A549 (cell line): ENCODE measurements around the gene MIPOL1. TPM values are rescaled to one million over a fixed set of nuclear protein-coding genes. Genes with fewer than 3 reads are reported as not detected.

Experiments
- ATAC-seq, 2 experiments: fragments of 200-7000 bp in 1 of 2; fragments of >200 bp in 1 of 2; cut with Nextera tagmentation in 1 of 2; cut with Tn5 transposase in 1 of 2; 3 replicates each; pipeline versions ENCODE4 v1.8.0 to v1.9.1; 2018 to 2020; ENCODE audit warnings: mild to moderate bottlenecking in 1 of 2, moderate library complexity in 1 of 2
- CTCF ChIA-PET: fragments of 300-600 bp; sonication (Branson Sonifier 250); formaldehyde crosslinking; extraction: SDS; loops from one replicate; lab custom pipeline; 2021; ENCODE audit warnings: antibody characterized with exemption, inconsistent platforms; lab: Yijun Ruan, JAX
- POLR2A ChIA-PET: fragments of 350-600 bp; formaldehyde crosslinking; extraction: SDS; loops from one replicate; lab custom pipeline; 2021; ENCODE audit warnings: antibody characterized with exemption, inconsistent platforms; lab: Yijun Ruan, JAX
- DNase-seq, 2 experiments: peaks; one replicate each; pipeline versions ENCODE4 v3.0.0 to v3.0.0-alpha.2; 2011 to 2016; ENCODE audit warnings: low read depth in 1 of 2, low spot score in 1 of 2
- FAIRE-seq: peaks from 2 replicates; lab custom pipeline; 2011; peaks lifted over from hg19 to GRCh38; lab: Jason Lieb, UNC
- H3K27ac ChIP-seq, 2 experiments: fragments of >200 bp; sonication (Bioruptor Twin); formaldehyde crosslinking; 3 replicates each; pipeline ENCODE4 v1.5.1; 2016 to 2017
- H3K4me1 ChIP-seq: fragments of >200 bp; sonication (Bioruptor Twin); formaldehyde crosslinking; 3 replicates; pipeline ENCODE4 v1.6.1; 2016
- H3K4me2 ChIP-seq: fragments of >200 bp; sonication (Bioruptor Twin); formaldehyde crosslinking; 3 replicates; pipeline ENCODE4 v1.6.1; 2016
- H3K4me3 ChIP-seq: fragments of >200 bp; sonication (Bioruptor Twin); formaldehyde crosslinking; 3 replicates; pipeline ENCODE4 v1.5.1; 2016
- H3K9me3 ChIP-seq: fragments of >200 bp; sonication (Bioruptor Twin); formaldehyde crosslinking; 3 replicates; pipeline ENCODE4 v1.6.1; 2016
- BHLHE40 ChIP-seq: IDR thresholded peaks from 2 replicates; pipeline ENCODE4 v1.6.1; 2012; ENCODE audit warnings: low read depth, low read length, inconsistent platforms
- CBX8 ChIP-seq: fragments of 200-600 bp; sonication (generic); IDR thresholded peaks from 2 replicates; pipeline ENCODE4 v1.6.1; 2016
- CHD2 ChIP-seq: fragments of 150-350 bp; IDR thresholded peaks from 2 replicates; pipeline ENCODE4 v1.6.1; 2014; ENCODE audit warnings: low read length; ENCODE audit not compliant: partially characterized antibody
- CHD4 ChIP-seq: fragments of 200-600 bp; sonication (generic); IDR thresholded peaks from 2 replicates; pipeline ENCODE4 v1.6.1; 2016; ENCODE audit warnings: antibody characterized with exemption, mild to moderate bottlenecking, borderline replicate concordance
- EHMT2 ChIP-seq: fragments of 200-600 bp; sonication (generic); IDR thresholded peaks from 2 replicates; pipeline ENCODE4 v1.6.1; 2016; ENCODE audit warnings: antibody characterized with exemption, low read depth, mild to moderate bottlenecking, moderate library complexity
- EP300 ChIP-seq, 2 experiments: fragments of >200 bp; sonication (Bioruptor Twin); formaldehyde crosslinking; IDR thresholded peaks; 2 replicates in 1 of 2; 3 replicates in 1 of 2; pipeline ENCODE4 v1.6.1; 2016 to 2017
- FOXS1 ChIP-seq: fragments of 250-450 bp; sonication (Bioruptor Pico); IDR thresholded peaks from 2 replicates; pipeline ENCODE4 v1.5.0; 2020; ENCODE audit warnings: mild to moderate bottlenecking, moderate library complexity
- HDAC2 ChIP-seq: fragments of 200-600 bp; sonication (generic); IDR thresholded peaks from 2 replicates; pipeline ENCODE4 v1.6.1; 2016
- HEYL ChIP-seq: fragments of 250-450 bp; sonication (Bioruptor Pico); IDR thresholded peaks from 2 replicates; pipeline ENCODE4 v1.8.0; 2021; ENCODE audit warnings: mild to moderate bottlenecking, moderate library complexity
- HOXA7 ChIP-seq: fragments of 250-450 bp; sonication (Bioruptor Pico); IDR thresholded peaks from 2 replicates; pipeline ENCODE4 v1.5.0; 2020; ENCODE audit warnings: mild to moderate bottlenecking, moderate library complexity
- JUNB ChIP-seq: fragments of >200 bp; sonication (Bioruptor Twin); formaldehyde crosslinking; IDR thresholded peaks from 2 replicates; pipeline ENCODE4 v1.6.1; 2016
- MAFK ChIP-seq: fragments of 450-650 bp; IDR thresholded peaks from 2 replicates; pipeline ENCODE4 v1.6.1; 2014; ENCODE audit not compliant: partially characterized antibody
- MYC ChIP-seq: IDR thresholded peaks from 2 replicates; pipeline ENCODE4 v1.6.1; 2012; ENCODE audit warnings: mild to moderate bottlenecking, inconsistent platforms, low read length, improper control_type of control experiment, borderline replicate concordance
- NFE2L2 ChIP-seq: fragments of 150-350 bp; conservative IDR thresholded peaks from 2 replicates; pipeline ENCODE4 v1.6.1; 2014; ENCODE audit warnings: low read length
- NR3C1 ChIP-seq: fragments of >200 bp; sonication (Bioruptor Twin); formaldehyde crosslinking; IDR thresholded peaks from 3 replicates; pipeline ENCODE4 v1.6.1; 2017
- PHF8 ChIP-seq: fragments of 200-600 bp; sonication (generic); IDR thresholded peaks from 2 replicates; pipeline ENCODE4 v1.6.1; 2016; ENCODE audit warnings: low read depth, mild to moderate bottlenecking, antibody characterized with exemption, moderate library complexity, borderline replicate concordance
- POLR2AphosphoS2 ChIP-seq: conservative IDR thresholded peaks from 2 replicates; pipeline ENCODE4 v1.6.1; 2012; ENCODE audit warnings: low read length, improper control_type of control experiment, inconsistent platforms
- RCOR1 ChIP-seq: fragments of 150-350 bp; IDR thresholded peaks from 2 replicates; pipeline ENCODE4 v1.6.1; 2014; ENCODE audit warnings: antibody characterized with exemption, low read length, low read depth
- RFX5 ChIP-seq: fragments of 450-650 bp; IDR thresholded peaks from 2 replicates; pipeline ENCODE4 v1.7.1; 2014; ENCODE audit warnings: antibody characterized with exemption, mild to moderate bottlenecking, moderate library complexity
- RNF2 ChIP-seq: fragments of 200-600 bp; sonication (generic); IDR thresholded peaks from 2 replicates; pipeline ENCODE4 v1.6.1; 2016; ENCODE audit warnings: low read depth, mild to moderate bottlenecking, antibody characterized with exemption, moderate library complexity, borderline replicate concordance
- SREBF2 ChIP-seq: fragments of 450-650 bp; IDR thresholded peaks from 2 replicates; pipeline ENCODE4 v1.6.1; 2014; ENCODE audit warnings: mild to moderate bottlenecking, moderate library complexity
- ZFP36 ChIP-seq: fragments of 450-650 bp; IDR thresholded peaks from 2 replicates; pipeline ENCODE4 v1.6.1; 2014; ENCODE audit warnings: borderline replicate concordance; ENCODE audit not compliant: partially characterized antibody
- ZNF302 ChIP-seq: fragments of 250-450 bp; sonication (Bioruptor Pico); IDR thresholded peaks from 2 replicates; pipeline ENCODE4 v1.9.0; 2021; ENCODE audit warnings: inconsistent platforms, mild to moderate bottlenecking, moderate library complexity
- WGBS: methylation state at CpG from one replicate; pipeline ENCODE4 v1.1.6; 2017; ENCODE audit errors: missing lambda C conversion rate; 5-methylcytosine and 5-hydroxymethylcytosine counted together
- polyA plus RNA-seq, 4 experiments: library from polyadenylated mRNA; depleted of rRNA in 3 of 4; stranded (reverse); fragments of >200 nt; fragmentation: RNase III in 1 of 4; extraction: RNeasy Plus Mini Kit Qiagen cat#74134 plus additional on column Dnase treatment in 1 of 4; gene quantifications; 2 replicates in 3 of 4; 3 replicates in 1 of 4; pipeline ENCODE4 v1.2.3, GENCODE V29; 2011 to 2017
- TF ChIP-seq, protein P1 (sequence below): fragments of >200 bp; sonication (Bioruptor Twin); formaldehyde crosslinking; IDR thresholded peaks from 2 replicates; pipeline ENCODE4 v1.6.1; 2016
- TF ChIP-seq, protein P2 (sequence below): fragments of 250-450 bp; sonication (Bioruptor Pico); IDR thresholded peaks from 2 replicates; pipeline ENCODE4 v1.5.0; 2021; ENCODE audit warnings: mild to moderate bottlenecking, moderate library complexity, borderline replicate concordance
- TF ChIP-seq, protein P3 (sequence below): fragments of >200 bp; sonication (Bioruptor Twin); formaldehyde crosslinking; IDR thresholded peaks from 3 replicates; pipeline ENCODE4 v1.5.1; 2016
- TF ChIP-seq, protein P4 (sequence below): fragments of 150-350 bp; IDR thresholded peaks from 2 replicates; pipeline ENCODE4 v1.6.1; 2014; ENCODE audit warnings: low read depth, mild to moderate bottlenecking, low read length
- TF ChIP-seq, protein P5 (sequence below): IDR thresholded peaks from 2 replicates; pipeline ENCODE4 v1.6.1; 2012

MIPOL1 gene
- polyA plus RNA-seq, 2 of the 4 experiments (the other 2 are of a cell fraction): 5.2 to 13.4 TPM

DNA sequence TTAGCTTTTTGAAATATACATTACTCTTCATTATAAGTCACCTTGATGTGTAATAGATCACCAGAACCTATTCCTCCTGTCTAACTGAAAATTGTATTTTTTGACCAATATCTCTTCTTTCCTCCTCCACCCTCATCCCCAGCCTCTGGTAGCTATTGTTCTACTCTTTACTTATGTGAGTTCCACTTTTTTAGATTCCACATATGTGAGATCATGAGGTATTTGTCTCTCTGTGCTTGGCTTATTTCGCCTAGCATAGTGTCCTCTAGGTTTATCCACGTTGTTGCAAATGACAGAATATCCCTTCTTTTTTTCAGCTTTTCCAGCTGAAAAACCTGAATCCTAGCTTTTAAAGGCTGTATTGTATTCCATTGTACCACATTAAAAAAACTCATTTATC, 82.1 kb downstream of the MIPOL1 start:
- H3K4me3 ChIP-seq: no peak overlapping the region
- TF ChIP-seq EP300 (IDR thresholded peaks at IDR 0.05): no peak
- no peak for TF ChIP-seq RCOR1
- TF ChIP-seq SREBF2: no peak
- no peak for TF ChIP-seq PHF8
- TF ChIP-seq HEYL (CRISPR knock-in tag): no peak
- TF ChIP-seq, protein P1, sequence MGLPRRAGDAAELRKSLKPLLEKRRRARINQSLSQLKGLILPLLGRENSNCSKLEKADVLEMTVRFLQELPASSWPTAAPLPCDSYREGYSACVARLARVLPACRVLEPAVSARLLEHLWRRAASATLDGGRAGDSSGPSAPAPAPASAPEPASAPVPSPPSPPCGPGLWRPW: no peak
- TF ChIP-seq ZNF302 (CRISPR knock-in tag): no peak
- TF ChIP-seq CHD4: no peak
- TF ChIP-seq MAFK: no peak
- TF ChIP-seq RNF2: no peak
- no peak for TF ChIP-seq FOXS1 (CRISPR knock-in tag)
- TF ChIP-seq HDAC2: no peak
- TF ChIP-seq NR3C1: no peak
- no peak for TF ChIP-seq RFX5
- no peak for TF ChIP-seq CHD2
- TF ChIP-seq, protein P2, sequence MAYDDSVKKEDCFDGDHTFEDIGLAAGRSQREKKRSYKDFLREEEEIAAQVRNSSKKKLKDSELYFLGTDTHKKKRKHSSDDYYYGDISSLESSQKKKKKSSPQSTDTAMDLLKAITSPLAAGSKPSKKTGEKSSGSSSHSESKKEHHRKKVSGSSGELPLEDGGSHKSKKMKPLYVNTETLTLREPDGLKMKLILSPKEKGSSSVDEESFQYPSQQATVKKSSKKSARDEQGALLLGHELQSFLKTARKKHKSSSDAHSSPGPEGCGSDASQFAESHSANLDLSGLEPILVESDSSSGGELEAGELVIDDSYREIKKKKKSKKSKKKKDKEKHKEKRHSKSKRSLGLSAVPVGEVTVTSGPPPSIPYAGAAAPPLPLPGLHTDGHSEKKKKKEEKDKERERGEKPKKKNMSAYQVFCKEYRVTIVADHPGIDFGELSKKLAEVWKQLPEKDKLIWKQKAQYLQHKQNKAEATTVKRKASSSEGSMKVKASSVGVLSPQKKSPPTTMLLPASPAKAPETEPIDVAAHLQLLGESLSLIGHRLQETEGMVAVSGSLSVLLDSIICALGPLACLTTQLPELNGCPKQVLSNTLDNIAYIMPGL (CRISPR knock-in tag): no peak
- TF ChIP-seq, all 56 proteins: peak for 0
- POLR2A ChIA-PET: no interaction called here
- 89% methylated on average over 2 of the region's 2 CpGs for WGBS
- FAIRE-seq (no peak), DNase-seq (no peak), ATAC-seq (no peak)
- CTCF ChIA-PET: interaction anchor here (0.6 kb wide), 1 partner anchor 101 kb away, joined by 3 read pairs; no protein-coding TSS in a partner anchor
- no peak overlapping the region for H3K4me2 ChIP-seq
- no peak overlapping the region for H3K27ac ChIP-seq
- H3K9me3 ChIP-seq: no peaks in the 10 kb centered on the region
- no peaks in the 10 kb centered on the region for H3K4me1 ChIP-seq

DNA sequence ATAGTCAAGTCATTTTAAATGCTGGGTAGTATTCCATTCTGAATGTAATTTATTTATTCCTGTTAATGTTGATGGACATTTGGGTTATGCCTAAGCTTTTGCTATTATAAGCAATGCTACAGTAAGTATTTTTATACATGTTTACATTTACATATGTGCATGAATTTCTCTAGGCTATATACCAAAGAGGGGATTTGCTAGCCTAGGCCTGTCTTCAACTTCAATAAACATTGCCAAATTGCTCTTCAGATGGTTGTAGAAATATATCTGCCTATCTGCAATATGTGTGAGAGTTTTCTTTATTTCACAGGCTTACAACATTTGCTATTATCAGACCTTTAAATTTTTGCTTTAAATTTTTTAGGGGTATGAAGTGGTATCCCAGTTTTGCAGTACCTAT, 87.0 kb downstream of the MIPOL1 start:
- ChIA-PET POLR2A (no interaction called here), CTCF (no interaction called here)
- FAIRE-seq: no peak
- TF ChIP-seq, protein P3, sequence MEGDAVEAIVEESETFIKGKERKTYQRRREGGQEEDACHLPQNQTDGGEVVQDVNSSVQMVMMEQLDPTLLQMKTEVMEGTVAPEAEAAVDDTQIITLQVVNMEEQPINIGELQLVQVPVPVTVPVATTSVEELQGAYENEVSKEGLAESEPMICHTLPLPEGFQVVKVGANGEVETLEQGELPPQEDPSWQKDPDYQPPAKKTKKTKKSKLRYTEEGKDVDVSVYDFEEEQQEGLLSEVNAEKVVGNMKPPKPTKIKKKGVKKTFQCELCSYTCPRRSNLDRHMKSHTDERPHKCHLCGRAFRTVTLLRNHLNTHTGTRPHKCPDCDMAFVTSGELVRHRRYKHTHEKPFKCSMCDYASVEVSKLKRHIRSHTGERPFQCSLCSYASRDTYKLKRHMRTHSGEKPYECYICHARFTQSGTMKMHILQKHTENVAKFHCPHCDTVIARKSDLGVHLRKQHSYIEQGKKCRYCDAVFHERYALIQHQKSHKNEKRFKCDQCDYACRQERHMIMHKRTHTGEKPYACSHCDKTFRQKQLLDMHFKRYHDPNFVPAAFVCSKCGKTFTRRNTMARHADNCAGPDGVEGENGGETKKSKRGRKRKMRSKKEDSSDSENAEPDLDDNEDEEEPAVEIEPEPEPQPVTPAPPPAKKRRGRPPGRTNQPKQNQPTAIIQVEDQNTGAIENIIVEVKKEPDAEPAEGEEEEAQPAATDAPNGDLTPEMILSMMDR: no peak
- no peak for TF ChIP-seq NR3C1
- no peak for TF ChIP-seq RCOR1
- no peak for TF ChIP-seq HOXA7
- no peak for TF ChIP-seq POLR2AphosphoS2
- TF ChIP-seq MAFK: no peak
- no peak for TF ChIP-seq EHMT2
- TF ChIP-seq, protein P4, sequence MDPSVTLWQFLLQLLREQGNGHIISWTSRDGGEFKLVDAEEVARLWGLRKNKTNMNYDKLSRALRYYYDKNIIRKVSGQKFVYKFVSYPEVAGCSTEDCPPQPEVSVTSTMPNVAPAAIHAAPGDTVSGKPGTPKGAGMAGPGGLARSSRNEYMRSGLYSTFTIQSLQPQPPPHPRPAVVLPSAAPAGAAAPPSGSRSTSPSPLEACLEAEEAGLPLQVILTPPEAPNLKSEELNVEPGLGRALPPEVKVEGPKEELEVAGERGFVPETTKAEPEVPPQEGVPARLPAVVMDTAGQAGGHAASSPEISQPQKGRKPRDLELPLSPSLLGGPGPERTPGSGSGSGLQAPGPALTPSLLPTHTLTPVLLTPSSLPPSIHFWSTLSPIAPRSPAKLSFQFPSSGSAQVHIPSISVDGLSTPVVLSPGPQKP: no peak
- TF ChIP-seq NFE2L2: no peak
- no peak for TF ChIP-seq BHLHE40
- TF ChIP-seq CBX8: no peak
- TF ChIP-seq, protein P5, sequence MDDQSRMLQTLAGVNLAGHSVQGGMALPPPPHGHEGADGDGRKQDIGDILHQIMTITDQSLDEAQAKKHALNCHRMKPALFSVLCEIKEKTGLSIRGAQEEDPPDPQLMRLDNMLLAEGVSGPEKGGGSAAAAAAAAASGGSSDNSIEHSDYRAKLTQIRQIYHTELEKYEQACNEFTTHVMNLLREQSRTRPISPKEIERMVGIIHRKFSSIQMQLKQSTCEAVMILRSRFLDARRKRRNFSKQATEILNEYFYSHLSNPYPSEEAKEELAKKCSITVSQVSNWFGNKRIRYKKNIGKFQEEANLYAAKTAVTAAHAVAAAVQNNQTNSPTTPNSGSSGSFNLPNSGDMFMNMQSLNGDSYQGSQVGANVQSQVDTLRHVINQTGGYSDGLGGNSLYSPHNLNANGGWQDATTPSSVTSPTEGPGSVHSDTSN: no peak
- no peak for TF ChIP-seq JUNB
- no peak for TF ChIP-seq ZFP36
- TF ChIP-seq PHF8: no peak
- TF ChIP-seq, protein P1: no peak
- no peak for TF ChIP-seq MYC
- no peak for TF ChIP-seq ZNF302 (CRISPR knock-in tag)
- no peak overlapping the region for H3K4me2 ChIP-seq
- H3K27ac ChIP-seq: no peak overlapping the region
- no peaks in the 10 kb centered on the region for H3K9me3 ChIP-seq
- no peaks in the 10 kb centered on the region for H3K4me1 ChIP-seq
- no peak for ATAC-seq
- H3K4me3 ChIP-seq: no peak overlapping the region
- DNase-seq: no peak
